CD14-positive monocyte (primary cell): ENCODE measurements around the gene DCLK1. TPM values are rescaled to one million over a fixed set of nuclear protein-coding genes. Genes with fewer than 3 reads are reported as not detected.

ENCODE experiments used
- DNase-seq, 3 donors: peaks; one replicate each; pipeline ENCODE4 v3.0.0-alpha.2; 2011 to 2022
- H2AFZ ChIP-seq: 2 replicates; pipeline ENCODE4 v1.6.0; 2012; ENCODE audit warnings: mild to moderate bottlenecking, low read depth, low read length, inconsistent platforms; ENCODE audit not compliant: insufficient read depth, poor library complexity, severe bottlenecking
- H3K27ac ChIP-seq, 2 donors: 1 replicate in 1 of 2; 2 replicates in 1 of 2; pipeline ENCODE4 v1.5.1; 2012 to 2013; ENCODE audit warnings: low read length in 2 of 2, control low read depth in 1 of 2, inconsistent platforms in 1 of 2, low read depth in 1 of 2, mild to moderate bottlenecking in 1 of 2
- H3K27me3 ChIP-seq, 2 donors: one replicate each; pipeline versions ENCODE4 v1.6.0 to v1.6.1; 2011 to 2013; ENCODE audit warnings: low read length in 2 of 2; ENCODE audit not compliant: control insufficient read depth in 2 of 2, insufficient read depth in 2 of 2
- H3K36me3 ChIP-seq, 2 donors: replicated peaks in 1 of 2; 1 replicate in 1 of 2; 2 replicates in 1 of 2; pipeline versions ENCODE4 v1.5.1 to v1.6.1; 2012 to 2013; ENCODE audit warnings: low read length in 2 of 2, control low read depth in 1 of 2, inconsistent platforms in 1 of 2, mild to moderate bottlenecking in 1 of 2; ENCODE audit not compliant: insufficient read depth in 2 of 2, control insufficient read depth in 1 of 2
- H3K4me1 ChIP-seq, 2 donors: 1 replicate in 1 of 2; 2 replicates in 1 of 2; pipeline versions ENCODE4 v1.5.1 to v1.6.1; 2012 to 2013; ENCODE audit warnings: low read length in 2 of 2, control low read depth in 1 of 2, inconsistent platforms in 1 of 2, mild to moderate bottlenecking in 1 of 2, moderate library complexity in 1 of 2; ENCODE audit not compliant: insufficient read depth in 2 of 2, control insufficient read depth in 1 of 2
- H3K4me2 ChIP-seq: replicated peaks from 2 replicates; pipeline ENCODE3; 2012; ENCODE audit warnings: low read length, moderate library complexity, mild to moderate bottlenecking; ENCODE audit not compliant: poor library complexity, severe bottlenecking; ENCODE audit errors: extremely low read depth
- H3K4me3 ChIP-seq, 3 experiments: fragments of 200-600 bp in 1 of 3; sonication (generic) in 1 of 3; replicated peaks in 1 of 3; 1 replicate in 2 of 3; 2 replicates in 1 of 3; pipeline ENCODE4 v1.5.1; 2011 to 2013; ENCODE audit warnings: low read length in 3 of 3, mild to moderate bottlenecking in 3 of 3, control low read depth in 2 of 3, low read depth in 2 of 3, inconsistent platforms in 1 of 3, moderate library complexity in 1 of 3
- H3K79me2 ChIP-seq: 2 replicates; pipeline ENCODE4 v1.6.0; 2012; ENCODE audit warnings: mild to moderate bottlenecking, control low read depth, inconsistent platforms, low read length, moderate library complexity; ENCODE audit not compliant: insufficient read depth
- H3K9ac ChIP-seq: 2 replicates; pipeline ENCODE4 v1.6.0; 2017; ENCODE audit warnings: low read length, mild to moderate bottlenecking; ENCODE audit not compliant: insufficient read depth, poor library complexity, severe bottlenecking
- H3K9me3 ChIP-seq, 2 donors: replicated peaks in 1 of 2; 1 replicate in 1 of 2; 2 replicates in 1 of 2; pipeline versions ENCODE4 v1.5.1 to v1.6.1; 2012 to 2013; ENCODE audit warnings: low read length in 2 of 2, control low read depth in 1 of 2; ENCODE audit not compliant: control insufficient read depth in 1 of 2, insufficient read depth in 1 of 2
- H4K20me1 ChIP-seq: 2 replicates; pipeline ENCODE4 v1.6.0; 2012; ENCODE audit warnings: mild to moderate bottlenecking, low read length, control low read depth, moderate library complexity; ENCODE audit not compliant: insufficient read depth
- H3K27ac Mint-ChIP-seq, 7 donors: one replicate each; pipeline ENCODE4 v1.8.0; 2020; ENCODE audit warnings: mild to moderate bottlenecking in 7 of 7, mixed read lengths in 7 of 7, moderate library complexity in 6 of 7, inconsistent platforms in 2 of 7
- H3K27me3 Mint-ChIP-seq, 3 donors: one replicate each; pipeline ENCODE4 v1.8.0; 2021 to 2022; ENCODE audit warnings: low read depth in 3 of 3, mild to moderate bottlenecking in 3 of 3, mixed read lengths in 3 of 3, moderate library complexity in 3 of 3, inconsistent platforms in 1 of 3
- H3K36me3 Mint-ChIP-seq, 2 donors: one replicate each; pipeline ENCODE4 v1.8.0; 2020; ENCODE audit warnings: mixed read lengths in 2 of 2, inconsistent platforms in 1 of 2, mild to moderate bottlenecking in 1 of 2
- H3K4me1 Mint-ChIP-seq: one replicate; pipeline ENCODE4 v1.8.0; 2020; ENCODE audit warnings: mild to moderate bottlenecking, mixed read lengths
- H3K4me3 Mint-ChIP-seq, 2 donors: one replicate each; pipeline ENCODE4 v1.8.0; 2020; ENCODE audit warnings: mild to moderate bottlenecking in 2 of 2, mixed read lengths in 2 of 2, moderate library complexity in 1 of 2
- H3K9me3 Mint-ChIP-seq, 7 donors: one replicate each; pipeline ENCODE4 v1.8.0; 2020 to 2022; ENCODE audit warnings: mixed read lengths in 7 of 7, mild to moderate bottlenecking in 6 of 7, moderate library complexity in 6 of 7, inconsistent platforms in 2 of 7
- CTCF ChIP-seq: fragments of 200-600 bp; IDR thresholded peaks from one replicate; pipeline ENCODE4 v1.8.0; 2022; ENCODE audit warnings: antibody characterized with exemption, mild to moderate bottlenecking
- WGBS: methylation state at CpG from one replicate; pipeline ENCODE4 v1.1.5; 2013; ENCODE audit warnings: missing lambda C conversion rate; ENCODE audit not compliant: insufficient coverage; 5-methylcytosine and 5-hydroxymethylcytosine counted together
- intact Hi-C, 2 donors: fragments of 100-400 bp; cut with micrococcal nuclease; formaldehyde crosslinking; loops; one replicate each; pipeline versions ENCODE4 v1.15.0 to v1.15.1; 2023
- polyA plus RNA-seq, 3 donors: library from polyadenylated mRNA; depleted of rRNA in 1 of 3; unstranded in 2 of 3; stranded (reverse) in 1 of 3; fragments of 300-500 nt in 2 of 3; fragments of >200 nt in 1 of 3; fragmentation: Illumina TruSeq in 2 of 3; gene quantifications; 1 replicate in 2 of 3; 2 replicates in 1 of 3; pipeline ENCODE4 v1.2.3, GENCODE V29; 2012 to 2021

The DCLK1 gene
- polyA plus RNA-seq, 3 donors, result not detected

DNA sequence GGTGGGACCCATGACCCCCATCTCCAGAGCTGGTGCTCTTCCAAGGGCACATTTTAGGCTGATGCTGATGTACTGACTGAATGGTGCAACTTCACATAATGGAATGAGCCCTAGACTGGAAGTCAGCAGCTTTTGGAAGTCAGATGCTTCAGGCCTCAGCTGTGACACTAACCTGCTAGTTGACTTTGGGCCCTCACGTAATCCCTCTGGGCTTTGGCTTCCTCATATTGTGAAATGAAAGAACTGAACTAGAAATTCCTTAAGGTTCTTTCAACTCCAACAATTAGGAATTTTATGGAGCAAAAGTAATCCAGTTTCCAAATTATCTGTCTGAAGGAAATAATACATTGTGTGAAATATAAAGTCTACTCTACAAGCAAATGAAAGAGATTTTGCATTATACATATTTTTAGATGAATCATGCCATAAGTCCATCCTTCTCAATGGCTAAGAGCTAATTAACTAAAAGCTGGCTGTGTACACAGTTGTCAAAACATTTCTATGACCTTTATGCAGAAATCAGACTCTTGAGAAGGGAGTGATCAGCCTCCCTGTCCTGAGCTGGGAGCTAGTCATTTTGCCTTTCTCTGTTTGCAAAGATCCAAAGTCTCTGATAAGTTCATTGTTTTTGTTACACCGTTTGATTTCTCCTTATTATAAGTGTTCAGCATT lies 204.2 kb downstream of the DCLK1 start:
- Mint-ChIP-seq H3K4me3 (no peak overlapping the region), H3K27me3 (peaks cover 0 to 2% (median 1%) of the 10 kb centered on the region in 3 donors), H3K36me3 (no peaks in the 10 kb centered on the region), H3K4me1 (no peaks in the 10 kb centered on the region), H3K9me3 (peaks cover 0 to 14% (median 3%) of the 10 kb centered on the region in 7 donors), H3K27ac (no peak overlapping the region)
- Histone ChIP-seq H4K20me1 (no peaks in the 10 kb centered on the region), H3K9me3 (no peaks in the 10 kb centered on the region), H3K27ac (no peak overlapping the region), H3K9ac (no peak overlapping the region), H2AFZ (no peak overlapping the region), H3K79me2 (no peaks in the 10 kb centered on the region), H3K4me3 (no peak overlapping the region), H3K36me3 (no peaks in the 10 kb centered on the region), H3K27me3 (no peaks in the 10 kb centered on the region), H3K4me1 (no peaks in the 10 kb centered on the region), H3K4me2 (no peak overlapping the region)
- intact Hi-C loops, result no loop called here
- WGBS, result no CpG with 5 or more reads among the region's 2 CpGs
- no peak for TF ChIP-seq CTCF
- no peak for DNase-seq

GRCh38 chr13:35925669-35926068 lies 205.5 kb downstream of the DCLK1 start:
- no peaks in the 10 kb centered on the region for H3K36me3 ChIP-seq
- H3K4me3 ChIP-seq, result no peak overlapping the region
- H3K9me3 ChIP-seq, result no peaks in the 10 kb centered on the region
- H3K9ac ChIP-seq, result no peak overlapping the region
- no peak for TF ChIP-seq CTCF
- H3K4me1 Mint-ChIP-seq, result no peaks in the 10 kb centered on the region
- no peak overlapping the region for H3K27ac Mint-ChIP-seq
- H3K4me2 ChIP-seq, result no peak overlapping the region
- H3K9me3 Mint-ChIP-seq, result peaks cover 2 to 14% (median 6%) of the 10 kb centered on the region in 7 donors
- no peak overlapping the region for H3K4me3 Mint-ChIP-seq
- no peaks in the 10 kb centered on the region for H4K20me1 ChIP-seq
- no peaks in the 10 kb centered on the region for H3K27me3 ChIP-seq
- WGBS, result no CpG with 5 or more reads among the region's 3 CpGs
- no peak for DNase-seq
- intact Hi-C loops, result no loop called here
- no peaks in the 10 kb centered on the region for H3K79me2 ChIP-seq
- no peak overlapping the region for H2AFZ ChIP-seq
- H3K27ac ChIP-seq, result no peak overlapping the region
- no peaks in the 10 kb centered on the region for H3K4me1 ChIP-seq
- H3K36me3 Mint-ChIP-seq, result no peaks in the 10 kb centered on the region
- H3K27me3 Mint-ChIP-seq, result peaks cover 0 to 7% (median 1%) of the 10 kb centered on the region in 3 donors
